ENCODE results near the gene PSORS1C1. TPM values are rescaled to one million over a fixed set of nuclear protein-coding genes. Genes with fewer than 3 reads are reported as not detected.

The PSORS1C1 gene
- total and polyA plus RNA-seq, 2 of the 4 experiments (the other 2 are of a cell fraction) = 0.36 to 1.1 TPM

- DNase-seq = peak; percentile 61
These were observed 34.8 kb upstream of the PSORS1C1 start for GRCh38 chr6:31079656-31080261.

More at GRCh38 chr6:31079656-31080261, 34.8 kb upstream of the PSORS1C1 start:
- Histone ChIP-seq H2BK20ac (ENCODE audit: low read depth, low read length) (no peak overlapping the region), H4K91ac (ENCODE audit: insufficient read depth, low read depth, low read length) (no peak overlapping the region), H4K8ac (ENCODE audit: low read depth in 2 of 2, low read length in 2 of 2) (peak overlapping the region in 1 of 2 experiments; percentile 85; a peak in 2 of 4 replicates), H4K5ac (ENCODE audit: low read depth, low read length) (no peak overlapping the region; the same call in 1 of the 2 replicates), H3K4ac (ENCODE audit: low read depth, low read length) (peak overlapping the region; percentile 67), H2BK15ac (ENCODE audit: low read depth, low read length) (no peak overlapping the region; the same call in 2 of the 3 replicates), H3K14ac (replicated peaks; ENCODE audit: low read depth, low read length) (0 out of 2 replicates have a peak overlapping the region, but pooled peaks have one; percentile 55), H3K9me1 (ENCODE audit: insufficient read depth, low read length) (peaks cover 7% of the 10 kb centered on the region; the same call in 1 of the 2 replicates), H2AK5ac (ENCODE audit: low read depth, low read length) (peak overlapping the region; percentile 52), H3K18ac (ENCODE audit: low read depth, low read length) (0 out of 2 replicates have a peak overlapping the region, but pooled peaks have one; percentile 7), H3K9me3 (ENCODE audit: control insufficient read depth, insufficient read depth, low read length) (no peaks in the 10 kb centered on the region), H3K36me3 (ENCODE audit: control insufficient read depth, insufficient read depth, low read length) (no peaks in the 10 kb centered on the region), H3K79me1 (ENCODE audit: low read depth in 1 of 2, low read length in 2 of 2) (no peaks in the 10 kb centered on the region), H3K27ac (ENCODE audit: insufficient read depth, low read length) (no peak overlapping the region), H3K27me3 (ENCODE audit: control insufficient read depth, insufficient read depth, low read length) (no peaks in the 10 kb centered on the region; the same call in 1 of the 2 replicates), H4K20me1 (ENCODE audit: insufficient read depth, low read length) (no peaks in the 10 kb centered on the region), H3K9ac (ENCODE audit: low read depth, low read length) (no peak overlapping the region), H2BK120ac (ENCODE audit: low read depth, low read length) (no peak overlapping the region), H2AFZ (replicated peaks; ENCODE audit: low read length, poor library complexity) (peak overlapping the region; percentile 98), H3K4me2 (ENCODE audit: low read depth, low read length) (peak overlapping the region; percentile 55), H3K4me1 (ENCODE audit: control insufficient read depth, insufficient read depth, low read length) (peaks cover 8% of the 10 kb centered on the region), H3K56ac (ENCODE audit: extremely low read depth, insufficient read depth, low read length) (no peak overlapping the region), H3K4me3 (ENCODE audit: insufficient read depth, low read depth, low read length) (no peak overlapping the region), H2AK9ac (replicated peaks; ENCODE audit: low read depth, low read length, poor library complexity) (peak overlapping the region; percentile 58), H3K23ac (ENCODE audit: low read depth, low read length) (no peak overlapping the region), H2BK5ac (ENCODE audit: low read depth, low read length, poor library complexity, severe bottlenecking) (no peak overlapping the region)
- ATAC-seq (ENCODE audit: low read depth) = peak; percentile 83
- dilution Hi-C loops (cut with HindIII; ENCODE audit: low sequenced_read_pairs, unreplicated experiment) = no loop called here
- BruUV-seq (replicated peaks) = no TSS peak
- in situ Hi-C loops (cut with MboI; ENCODE audit: low sequenced_read_pairs) = loop anchor here (5.0 to 25.0 kb wide), 4 partner anchors 162 to 592 kb away; partner anchors contain the start of genes FLOT1, HLA-E and IER3
- TF ChIP-seq MXI1 (IDR thresholded peaks at IDR 0.05; ENCODE audit: borderline replicate concordance, low read depth, low read length) (no peak), RAD21 (IDR thresholded peaks at IDR 0.05; ENCODE audit: low read length) (peak; percentile 79), SMC3 (IDR thresholded peaks at IDR 0.05; ENCODE audit: low read depth, low read length) (peak; percentile 79), RCOR1 (IDR thresholded peaks at IDR 0.05; ENCODE audit: insufficient replicate concordance, low read length) (no peak), RFX5 (IDR thresholded peaks at IDR 0.05; ENCODE audit: low read depth, low read length) (no peak), CTCF (conservative IDR thresholded peaks at IDR 0.05; ENCODE audit: low read depth, low read length) (peak; percentile 87), USF2 (IDR thresholded peaks at IDR 0.05; ENCODE audit: low read depth, low read length) (no peak), NFE2L2 (IDR thresholded peaks at IDR 0.05; ENCODE audit: low read depth, low read length) (no peak), BHLHE40 (IDR thresholded peaks at IDR 0.05; ENCODE audit: low read depth, low read length) (no peak), MAZ (IDR thresholded peaks at IDR 0.05; ENCODE audit: borderline replicate concordance, low read depth, low read length) (no peak), POLR2A (IDR thresholded peaks at IDR 0.05; ENCODE audit: low read depth, low read length) (no peak), FOS (IDR thresholded peaks at IDR 0.05; ENCODE audit: low read depth, low read length) (no peak)
- ChIA-PET POLR2A (ENCODE audit: unreplicated experiment) (no interaction called here), CTCF (interaction anchor here (0.6 to 3.5 kb wide), 19 partner anchors 10 to 262 kb away, joined by 3 to 31 read pairs (median 4); partner anchors contain the start of genes GTF2H4 and VARS2)
- WGBS, 2 experiments (ENCODE audit: extremely low coverage in 2 of 2, insufficient read length in 1 of 2) = 50% methylated on average over 8 of the region's 22 CpGs; no CpG with 5 or more reads in 1 of the 2 experiments
- intact Hi-C loops (cut with micrococcal nuclease) = no loop called here
